ENCODE measurements around the gene STAG2.

GRCh38 chrX:123924186-123924585, 37.3 kb upstream of the STAG2 start:
- TF ChIP-seq, protein P1, sequence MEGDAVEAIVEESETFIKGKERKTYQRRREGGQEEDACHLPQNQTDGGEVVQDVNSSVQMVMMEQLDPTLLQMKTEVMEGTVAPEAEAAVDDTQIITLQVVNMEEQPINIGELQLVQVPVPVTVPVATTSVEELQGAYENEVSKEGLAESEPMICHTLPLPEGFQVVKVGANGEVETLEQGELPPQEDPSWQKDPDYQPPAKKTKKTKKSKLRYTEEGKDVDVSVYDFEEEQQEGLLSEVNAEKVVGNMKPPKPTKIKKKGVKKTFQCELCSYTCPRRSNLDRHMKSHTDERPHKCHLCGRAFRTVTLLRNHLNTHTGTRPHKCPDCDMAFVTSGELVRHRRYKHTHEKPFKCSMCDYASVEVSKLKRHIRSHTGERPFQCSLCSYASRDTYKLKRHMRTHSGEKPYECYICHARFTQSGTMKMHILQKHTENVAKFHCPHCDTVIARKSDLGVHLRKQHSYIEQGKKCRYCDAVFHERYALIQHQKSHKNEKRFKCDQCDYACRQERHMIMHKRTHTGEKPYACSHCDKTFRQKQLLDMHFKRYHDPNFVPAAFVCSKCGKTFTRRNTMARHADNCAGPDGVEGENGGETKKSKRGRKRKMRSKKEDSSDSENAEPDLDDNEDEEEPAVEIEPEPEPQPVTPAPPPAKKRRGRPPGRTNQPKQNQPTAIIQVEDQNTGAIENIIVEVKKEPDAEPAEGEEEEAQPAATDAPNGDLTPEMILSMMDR (IDR thresholded peaks at IDR 0.05; ENCODE audit: low read depth, low read length), result no peak
- no peak for TF ChIP-seq EZH2phosphoT487 (IDR thresholded peaks at IDR 0.05; ENCODE audit: low read depth)
